GM19324 (cell line): ENCODE measurements around the gene CD27.
"Not testable (repeated sequence)": the region's sequence is repeated elsewhere in the genome, so short reads cannot be mapped to it uniquely, and the experiment has no call there.

Experiments used
- ATAC-seq: cut with Tn5 transposase; IDR thresholded peaks from one replicate; pipeline ENCODE4 v1.9.1; 2021; ENCODE audit warnings: mild to moderate bottlenecking, moderate library complexity; ENCODE audit not compliant: unreplicated experiment, low FRiP score

CD27 gene

DNA sequence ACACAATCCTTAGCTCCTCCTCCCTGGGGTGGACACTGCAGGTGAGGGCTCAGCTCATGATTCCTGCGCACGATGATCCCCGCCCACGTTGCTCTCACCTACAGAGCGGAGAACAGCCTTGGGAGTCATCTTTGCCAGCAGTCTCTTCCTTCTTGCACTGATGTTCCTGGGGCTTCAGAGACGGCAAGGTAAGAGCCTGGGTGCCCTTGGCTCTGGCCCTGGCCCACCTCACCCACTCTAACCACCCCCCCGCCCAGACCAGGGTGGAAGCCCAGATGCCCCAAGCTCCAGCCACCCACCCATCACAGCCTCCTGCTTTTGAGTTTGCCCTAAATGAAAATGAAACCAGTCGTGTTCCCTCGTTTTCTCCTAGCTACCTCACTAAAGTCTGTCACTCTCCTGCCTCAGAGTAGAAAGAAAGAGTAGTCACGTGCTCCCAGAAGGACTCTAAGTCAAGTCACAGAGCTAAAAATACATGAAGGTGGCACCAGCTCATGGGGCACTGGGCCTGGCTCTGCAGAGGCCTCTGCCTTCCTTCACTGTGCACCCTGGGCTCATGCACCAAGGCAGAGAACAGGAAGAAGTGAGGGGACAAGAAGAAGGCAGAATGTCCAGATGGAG, 16.1 kb downstream of the CD27 start:
- no peak for ATAC-seq

DNA sequence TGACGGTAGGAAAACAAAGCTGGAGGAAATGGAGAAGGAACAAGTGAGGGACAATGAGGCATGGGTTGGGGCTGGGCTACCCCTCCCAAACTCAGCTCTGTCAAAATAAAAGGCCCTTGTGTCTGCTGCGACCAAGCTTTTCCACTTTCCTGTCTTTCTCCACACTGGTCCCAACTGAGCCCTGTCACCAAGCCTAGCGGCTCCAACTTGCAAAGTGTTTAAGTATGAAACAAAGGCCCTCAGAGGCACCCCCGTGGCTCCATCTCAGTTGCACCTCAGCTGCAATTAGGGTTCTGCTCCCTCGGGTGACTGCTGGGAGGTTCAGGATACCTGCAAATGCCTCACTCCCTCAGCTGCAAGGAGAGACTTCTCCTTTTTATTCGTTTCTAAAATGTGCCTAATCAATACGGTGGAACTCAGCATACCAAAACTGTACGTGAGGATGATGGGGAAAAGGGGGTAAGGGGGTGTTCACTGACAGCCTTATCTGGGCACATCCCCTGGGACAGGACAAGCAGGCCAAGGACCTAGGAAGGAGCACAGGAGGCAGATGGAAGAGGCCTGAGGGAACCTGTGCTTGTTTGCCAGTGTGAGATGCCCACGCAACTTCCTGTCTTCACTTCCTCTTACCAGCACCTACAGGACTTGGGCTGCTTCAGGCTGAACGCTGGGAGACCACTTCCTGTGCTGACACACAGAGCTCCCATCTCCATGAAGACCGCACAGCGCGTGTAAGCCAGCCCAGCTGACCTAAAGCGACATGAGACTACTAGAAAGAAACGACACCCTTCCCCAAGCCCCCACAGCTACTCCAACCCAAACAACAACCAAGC, 16.9 kb downstream of the CD27 start:
- peak; percentile 70 for ATAC-seq

DNA sequence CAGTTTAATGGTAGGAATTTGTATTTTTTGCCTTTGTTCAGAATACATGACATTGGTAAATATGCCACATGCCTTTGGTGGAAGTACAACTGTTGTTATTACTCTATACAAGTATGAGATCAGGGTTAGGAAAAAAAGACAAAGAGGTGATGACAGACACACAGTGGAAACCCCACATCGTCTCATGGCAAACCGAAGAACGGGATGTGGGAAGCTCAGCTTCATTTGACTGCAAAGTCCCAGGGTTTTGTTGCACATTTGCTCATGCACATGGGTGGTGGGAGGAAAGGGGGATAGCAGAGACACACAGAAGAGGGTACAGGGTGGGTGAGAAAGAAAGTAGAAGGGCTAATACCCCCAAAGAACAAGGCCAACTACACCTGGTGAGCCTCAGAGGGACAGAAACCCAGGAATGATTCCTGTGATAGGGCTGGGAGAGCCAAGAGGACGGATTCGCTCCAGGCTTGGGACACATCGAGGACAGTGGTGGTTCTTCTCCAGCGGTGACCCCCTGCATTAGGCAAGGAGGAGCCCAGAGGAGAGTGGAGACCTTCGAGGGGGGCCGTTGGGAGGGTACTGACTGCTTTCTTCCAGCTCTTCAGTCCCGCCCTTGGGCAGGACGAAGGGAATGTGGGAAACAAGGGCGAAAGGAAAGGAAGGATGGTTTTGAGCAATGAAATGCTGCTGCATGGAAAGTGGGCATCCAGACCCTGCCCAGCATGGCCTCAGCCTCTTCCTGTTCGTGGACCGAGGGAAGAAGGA, 17.7 kb downstream of the CD27 start:
- ATAC-seq = no peak

DNA sequence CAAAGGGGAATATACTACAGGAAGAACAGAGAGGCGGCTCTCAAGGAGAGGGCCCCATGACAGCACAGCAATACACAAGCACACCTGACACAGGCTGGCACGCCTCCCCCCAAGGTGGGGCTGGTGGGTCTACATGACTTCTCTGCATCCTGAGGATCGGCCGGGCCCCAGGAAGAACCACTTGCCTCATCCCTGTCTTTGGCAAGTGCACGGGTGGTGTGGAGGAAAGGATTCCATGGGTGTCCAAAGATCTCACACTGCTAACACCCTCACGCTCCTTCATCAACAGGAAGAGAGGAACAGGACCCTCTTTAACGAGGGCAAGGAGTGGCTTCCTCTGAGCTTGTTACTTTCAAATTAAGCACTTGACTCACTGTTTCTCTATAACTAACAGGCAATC, 18.5 kb downstream of the CD27 start:
- no peak for ATAC-seq

DNA sequence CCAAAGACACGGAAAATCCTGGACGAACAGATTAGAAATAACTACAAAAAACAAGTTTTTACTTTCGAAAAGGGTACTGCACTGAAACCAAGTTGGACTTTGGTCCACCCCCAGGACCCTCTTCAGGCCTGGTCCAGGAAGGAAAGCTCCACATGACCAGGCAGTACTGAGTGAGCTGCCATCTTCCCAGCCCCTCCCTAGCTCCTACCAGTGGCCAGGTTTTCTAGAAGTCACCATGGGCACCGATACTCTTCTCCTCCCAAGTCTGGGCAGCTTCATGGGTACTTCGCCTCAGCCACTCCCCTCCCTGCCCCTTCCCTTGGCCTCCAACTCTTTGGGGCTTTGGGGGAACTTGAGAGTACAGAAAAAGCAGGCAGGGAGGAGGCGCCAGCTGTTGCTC, 19.1 kb downstream of the CD27 start:
- ATAC-seq = no peak

DNA sequence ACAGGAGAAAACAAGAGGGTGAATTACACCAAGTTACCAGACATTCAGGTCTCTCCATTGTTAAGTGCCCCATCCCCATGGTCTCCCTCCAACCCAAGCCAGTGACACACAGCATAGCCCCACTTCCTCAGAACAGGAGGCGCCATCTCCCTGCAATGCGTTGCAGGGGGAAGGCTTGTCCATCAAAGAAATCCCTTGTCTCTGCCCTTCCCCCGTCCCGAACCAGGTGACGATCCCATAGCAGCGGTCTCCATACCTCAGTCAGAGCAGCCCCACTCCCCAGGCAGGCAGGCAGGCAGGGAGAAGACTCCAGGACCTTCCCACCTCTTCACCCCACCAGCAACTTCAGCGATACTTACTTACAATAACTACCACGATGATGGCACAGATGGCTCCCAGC, 19.8 kb downstream of the CD27 start:
- no peak for ATAC-seq

DNA sequence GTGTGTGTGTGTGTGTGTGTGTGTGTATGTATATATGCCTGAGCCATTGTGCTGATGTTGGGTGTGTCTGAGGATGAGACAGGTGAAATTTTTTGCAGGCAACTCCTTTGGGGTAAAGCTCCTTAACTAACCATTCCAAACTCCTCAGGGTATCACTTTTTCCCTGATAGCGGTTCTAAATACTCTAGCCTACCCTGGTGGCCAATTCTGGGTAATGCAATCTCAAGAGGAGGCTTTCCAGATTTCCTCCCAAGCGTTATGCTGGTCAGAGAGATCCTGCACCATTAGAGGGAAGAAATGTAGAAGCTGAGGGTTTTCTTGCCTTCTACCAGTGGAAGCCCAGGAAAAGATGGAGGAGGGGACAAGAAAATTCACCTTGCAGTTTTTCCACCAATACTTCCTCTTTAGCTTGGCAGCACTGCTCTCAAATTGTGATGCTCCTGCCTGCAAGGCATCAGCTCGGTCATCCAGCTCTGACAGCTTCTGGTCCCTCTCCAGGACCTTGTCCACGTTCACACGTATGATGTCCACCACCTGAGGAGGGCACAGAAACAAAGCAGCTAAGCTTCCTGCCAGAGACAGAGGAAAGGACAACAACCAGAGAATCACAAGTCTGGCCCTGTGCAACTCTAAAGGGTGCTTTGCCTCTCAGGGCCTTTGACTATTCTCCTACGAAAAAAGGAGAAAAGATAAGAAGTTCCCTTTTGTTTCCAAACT, 20.9 kb downstream of the CD27 start:
- no peak for ATAC-seq

DNA sequence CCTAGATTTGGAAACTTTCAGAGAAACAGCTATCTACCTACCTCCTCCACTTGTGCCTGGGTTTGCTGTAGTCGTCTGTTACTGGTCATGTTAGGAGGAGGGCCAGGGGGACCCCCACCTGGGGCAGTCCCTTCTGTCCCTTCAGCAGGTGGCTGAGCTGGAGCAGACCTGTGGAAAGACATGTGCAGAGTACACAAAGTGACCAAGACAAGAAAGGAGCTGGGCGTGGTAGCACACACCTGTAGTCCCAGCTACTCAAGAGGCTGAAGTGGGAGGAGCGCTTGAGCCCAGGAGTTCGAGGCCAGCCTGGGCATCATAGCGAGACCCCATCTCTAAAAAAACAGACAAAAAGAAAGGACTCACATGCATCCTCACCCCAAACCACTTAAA, 21.4 kb downstream of the CD27 start:
- no peak for ATAC-seq

DNA sequence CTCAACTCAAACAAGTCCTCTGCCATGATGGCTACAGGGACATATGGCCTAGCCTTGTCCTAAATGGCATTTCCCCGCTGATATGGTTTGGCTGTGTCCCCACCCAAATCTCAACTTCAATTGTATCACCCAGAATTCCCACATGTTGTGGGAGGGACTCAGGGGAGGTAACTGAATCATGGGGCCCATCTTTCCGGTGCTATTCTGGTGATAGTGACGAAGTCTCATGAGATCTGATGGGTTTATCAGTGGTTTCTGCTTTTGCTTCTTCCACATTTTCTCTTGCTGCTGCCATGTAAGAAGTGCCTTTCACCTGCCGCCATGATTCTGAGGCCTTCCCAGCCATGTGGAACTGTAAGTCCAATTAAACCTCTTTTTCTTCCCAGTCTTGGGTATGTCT, 22.0 kb downstream of the CD27 start:
- ATAC-seq = not testable (repeated sequence)

DNA sequence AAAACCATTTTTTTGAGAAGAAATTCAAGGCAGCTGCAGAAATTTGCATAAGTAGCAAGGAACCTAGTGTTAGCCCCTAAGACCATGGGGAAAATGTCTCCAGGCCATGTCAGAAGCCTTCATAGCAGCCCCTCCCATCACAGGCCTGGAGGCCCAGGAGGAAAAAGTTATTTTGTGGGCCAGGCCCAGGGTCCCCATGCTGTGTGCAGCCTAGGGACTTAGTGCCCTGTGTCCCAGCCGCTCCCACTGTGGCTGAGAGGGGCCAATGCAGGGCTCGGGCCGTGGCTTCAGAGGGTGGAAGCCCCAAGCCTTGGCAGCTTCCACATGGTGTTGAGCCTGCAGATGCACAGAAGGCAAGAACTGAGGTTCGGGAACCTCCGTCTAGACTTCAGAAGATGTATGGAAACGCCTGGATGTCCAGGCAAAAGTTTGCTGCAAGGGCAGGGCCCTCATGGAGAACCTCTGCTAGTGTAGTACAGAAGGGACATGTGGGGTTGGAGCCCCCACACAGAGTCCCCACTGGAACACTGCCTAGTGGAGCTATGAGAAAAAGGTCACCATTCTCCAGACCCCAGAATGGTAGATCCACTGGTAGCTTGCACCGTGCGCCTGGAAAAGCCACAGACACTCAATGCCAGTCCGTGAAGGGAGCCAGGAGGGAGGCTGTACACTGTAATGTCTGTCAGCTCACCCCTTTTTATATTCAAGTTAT, 23.0 kb downstream of the CD27 start:
- ATAC-seq = not testable (repeated sequence)

DNA sequence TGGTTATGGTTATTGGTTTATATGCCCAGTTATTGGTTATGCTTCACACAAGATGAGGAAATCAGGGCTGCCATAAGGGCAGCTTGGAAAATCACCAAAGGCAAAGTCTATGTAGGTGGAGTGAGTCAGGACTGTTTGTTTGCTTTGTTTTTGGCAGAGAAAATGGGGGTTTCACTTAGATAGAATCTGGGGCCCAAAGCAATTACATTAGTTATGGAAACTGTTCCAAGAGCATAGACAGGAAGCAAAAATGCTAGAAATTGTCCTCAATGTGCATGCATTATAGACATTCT, 23.5 kb downstream of the CD27 start:
- ATAC-seq = no peak

DNA sequence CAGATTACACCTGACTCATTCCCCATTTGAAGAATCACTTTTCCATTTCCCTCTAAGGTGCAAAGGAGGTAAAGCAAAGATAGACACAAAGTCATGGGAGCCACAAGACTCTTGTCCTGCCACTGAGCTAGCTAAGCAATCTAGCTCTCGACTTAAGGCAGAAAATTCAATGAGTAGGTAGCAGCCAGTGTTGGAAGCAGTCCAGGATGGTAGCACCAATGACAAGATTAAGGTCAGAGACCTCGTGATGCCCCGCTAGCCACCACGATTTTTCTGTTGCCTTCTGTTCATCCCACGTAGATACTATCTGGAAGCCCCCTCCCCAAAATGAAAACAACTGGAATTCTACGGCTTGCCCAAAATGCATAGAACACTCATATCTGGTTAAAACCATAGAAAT, 24.3 kb downstream of the CD27 start:
- ATAC-seq = no peak

DNA sequence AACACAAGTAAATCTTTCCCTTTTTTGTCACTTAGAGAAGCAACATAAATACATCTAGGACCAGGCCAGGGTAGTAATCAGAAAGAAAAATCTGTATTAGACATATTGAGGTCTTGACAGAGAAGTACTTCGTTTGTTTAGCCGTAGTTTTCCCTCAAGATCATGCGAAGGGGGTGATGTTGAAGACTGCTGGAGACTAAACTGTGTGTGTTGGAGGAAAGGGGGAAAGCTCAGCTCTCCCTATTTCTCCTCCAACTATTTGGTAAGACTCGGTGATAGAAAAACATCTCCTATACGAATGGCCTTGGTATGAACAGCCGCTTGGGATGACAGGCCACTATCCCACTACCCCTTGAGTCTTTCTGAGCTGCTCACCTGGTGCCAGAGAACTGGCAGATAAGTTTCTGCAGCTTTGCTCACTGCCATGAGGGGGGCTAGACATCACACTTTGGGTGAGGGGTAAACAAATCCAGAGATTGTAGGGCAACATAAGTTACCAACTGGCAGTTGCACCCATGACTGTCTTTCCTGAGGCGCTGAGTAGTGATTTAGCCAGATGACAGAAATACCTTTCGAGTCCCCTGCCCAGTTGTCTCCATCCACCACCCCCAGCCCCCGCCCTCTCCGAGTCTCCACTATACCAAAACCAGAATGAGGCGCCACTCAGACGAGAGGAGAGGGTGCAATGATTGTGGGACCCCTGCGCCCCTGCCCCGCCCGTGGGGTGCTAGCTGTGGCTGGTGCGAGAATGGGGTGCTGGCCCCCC, 25.0 kb downstream of the CD27 start:
- ATAC-seq = no peak

DNA sequence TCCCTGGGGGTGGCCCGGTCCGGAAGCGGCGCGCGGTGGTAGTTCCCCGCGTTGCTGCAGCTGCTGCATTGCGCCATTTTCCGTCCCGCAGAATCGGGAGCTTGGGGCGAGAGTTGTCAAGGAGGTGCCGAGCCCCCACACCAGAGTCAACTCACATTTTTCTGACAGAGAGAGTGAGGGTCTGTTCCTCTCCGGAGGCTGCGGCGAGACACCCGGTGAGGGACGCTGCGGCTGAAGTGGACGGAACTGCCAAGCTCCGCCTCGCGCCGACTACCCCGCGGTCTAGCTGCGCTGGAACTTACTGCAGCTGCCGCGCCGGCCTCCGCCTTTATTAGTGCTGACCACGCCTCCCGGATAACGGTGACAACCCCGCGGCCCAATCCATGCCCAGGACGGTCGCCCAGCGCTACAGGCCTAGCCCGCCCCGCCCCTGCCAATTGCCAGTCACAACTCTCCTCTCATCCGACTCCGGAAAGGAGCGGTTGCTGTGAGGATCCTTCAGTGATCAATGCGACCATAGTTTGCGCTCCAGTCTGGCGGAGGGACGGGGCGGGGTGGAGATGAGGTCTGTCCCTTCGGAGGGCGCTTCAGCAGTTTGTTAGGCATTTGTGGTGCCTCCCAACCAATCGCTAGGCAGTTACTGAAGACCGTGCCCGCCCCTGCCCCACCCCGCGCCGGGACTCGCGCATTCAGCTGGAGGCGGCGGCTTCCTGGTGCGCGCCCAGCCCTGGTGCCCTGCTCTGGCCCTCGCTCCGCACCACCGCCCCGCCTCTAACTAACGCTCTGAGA, 25.8 kb downstream of the CD27 start, which contains the start of gene VAMP1:
TSS of gene VAMP1 (minus strand) at position 303 of the 789 bp plus-strand sequence. CDS start at position 157, 146 bp downstream.
- peak; percentile 89 for ATAC-seq

DNA sequence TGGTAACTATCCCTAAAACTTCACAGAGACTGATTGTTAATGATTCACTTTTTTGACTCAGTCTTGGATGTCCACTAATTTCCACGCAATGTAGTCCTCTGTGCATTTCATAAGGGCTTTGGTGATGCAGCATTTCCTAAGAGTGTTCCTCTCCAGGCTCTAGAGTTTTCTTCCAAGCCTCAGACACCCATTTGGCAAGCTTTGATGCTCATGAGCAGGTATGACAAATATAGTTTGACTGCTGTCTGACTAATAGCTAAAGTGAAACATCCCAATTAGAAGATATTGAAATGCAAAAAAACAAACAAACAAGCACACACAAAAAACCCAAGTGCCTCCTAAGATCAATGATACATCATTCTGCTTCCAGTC, 27.2 kb downstream of the CD27 start:
- no peak for ATAC-seq

DNA sequence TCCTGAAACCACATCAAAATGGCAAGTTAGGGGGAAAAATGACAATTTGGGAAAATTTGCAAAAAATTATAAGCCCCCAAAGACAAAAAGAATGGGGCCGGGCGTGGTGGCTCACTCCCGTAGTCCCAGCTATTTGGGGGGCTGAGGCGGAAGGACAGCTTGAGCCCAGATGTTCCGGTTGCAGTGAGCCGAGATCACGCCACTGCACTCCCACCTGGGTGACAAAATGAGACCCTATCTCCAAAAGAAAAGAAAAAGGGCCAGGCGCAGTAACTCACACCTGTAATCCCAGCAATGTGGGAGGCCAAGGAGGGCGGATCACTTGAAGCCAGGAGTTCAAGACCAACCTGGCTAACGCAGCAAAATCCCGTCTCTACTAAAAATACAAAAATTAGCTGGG, 27.7 kb downstream of the CD27 start:
- ATAC-seq = no peak

DNA sequence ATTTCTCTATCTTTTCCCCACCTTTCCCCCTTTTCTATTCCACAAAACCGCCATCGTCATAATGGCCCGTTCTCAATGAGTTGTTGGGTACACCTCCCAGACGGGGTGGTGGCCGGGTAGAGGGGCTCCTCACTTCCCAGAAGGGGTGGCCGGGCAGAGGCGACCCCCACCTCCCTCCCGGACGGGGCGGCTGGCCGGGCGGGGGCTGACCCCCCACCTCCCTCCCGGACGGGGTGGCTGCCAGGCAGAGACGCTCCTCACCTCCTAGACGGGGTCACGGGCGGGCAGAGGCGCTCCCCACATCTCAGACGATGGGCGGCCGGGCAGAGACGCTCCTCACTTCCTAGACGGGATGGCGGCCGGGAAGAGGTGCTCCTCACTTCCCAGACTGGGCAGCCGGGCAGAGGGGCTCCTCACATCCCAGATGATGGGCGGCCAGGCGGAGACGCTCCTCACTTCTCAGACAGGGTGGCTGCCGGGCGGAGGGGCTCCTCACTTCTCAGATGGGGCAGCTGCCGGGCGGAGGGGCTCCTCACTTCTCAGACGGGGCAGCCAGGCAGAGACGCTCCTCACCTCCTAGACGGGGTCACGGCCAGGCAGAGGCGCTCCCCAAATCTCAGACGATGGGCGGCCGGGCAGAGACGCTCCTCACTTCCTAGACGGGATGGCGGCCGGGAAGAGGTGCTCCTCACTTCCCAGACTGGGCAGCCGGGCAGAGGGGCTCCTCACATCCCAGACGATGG, 30.6 kb downstream of the CD27 start:
- ATAC-seq = not testable (repeated sequence)

DNA sequence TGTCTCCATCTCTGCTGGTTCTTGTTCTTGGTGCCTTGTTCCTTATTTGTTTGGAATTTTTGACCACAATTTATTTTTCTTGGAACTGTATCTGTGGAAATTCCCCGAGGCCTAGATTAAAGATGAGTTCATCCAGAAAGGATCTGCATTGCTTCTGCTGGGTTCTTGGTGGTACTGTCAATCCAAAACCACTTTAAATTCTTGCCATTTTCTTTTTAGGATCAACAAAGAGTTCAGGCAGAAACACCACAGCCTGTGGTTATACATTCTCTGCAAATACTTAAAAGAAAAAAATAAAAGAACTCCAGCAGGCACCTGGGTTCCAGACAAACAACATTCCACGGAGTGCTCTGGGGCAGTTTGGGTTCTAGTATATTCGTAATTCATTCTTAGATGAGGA, 31.7 kb downstream of the CD27 start:
- ATAC-seq = no peak
